Neural cell (in vitro differentiated cells): Measurements from ENCODE around the gene TM7SF2. TPM values are rescaled to one million over a fixed set of nuclear protein-coding genes. Genes with fewer than 3 reads are reported as not detected.

Experiments
- H2AFZ ChIP-seq: fragments of 200-600, 300-800 bp; sonication (generic), shearing (Covaris generic); 2 replicates; pipeline ENCODE4 v1.6.0; 2014; ENCODE audit warnings: low read depth, mild to moderate bottlenecking, antibody characterized with exemption, low read length, moderate library complexity
- H3F3A ChIP-seq: fragments of 200-600 bp; shearing (Covaris generic); 2 replicates; pipeline ENCODE4 v1.6.1; 2016; ENCODE audit warnings: mild to moderate bottlenecking, moderate library complexity, mixed read lengths, antibody characterized with exemption, low read length; ENCODE audit not compliant: insufficient read depth, poor library complexity, severe bottlenecking
- H3K27ac ChIP-seq: fragments of 200-600, 300-800 bp; sonication (generic), shearing (Covaris generic); 2 replicates; pipeline ENCODE4 v1.5.1; 2014; ENCODE audit warnings: mild to moderate bottlenecking, low read length, moderate library complexity
- H3K27me3 ChIP-seq: fragments of 300-800, 200-600 bp; sonication (generic), shearing (Covaris generic); 2 replicates; pipeline ENCODE4 v1.6.0; 2014; ENCODE audit warnings: mild to moderate bottlenecking, low read depth, low read length, moderate library complexity; ENCODE audit not compliant: insufficient read depth
- H3K36me3 ChIP-seq: fragments of 300-800, 200-600 bp; sonication (generic), shearing (Covaris generic); 2 replicates; pipeline ENCODE4 v1.5.1; 2014; ENCODE audit warnings: mild to moderate bottlenecking, antibody characterized with exemption, low read length, moderate library complexity; ENCODE audit not compliant: insufficient read depth
- H3K4me2 ChIP-seq: fragments of 300-800, 200-600 bp; sonication (generic), shearing (Covaris generic); 2 replicates; pipeline ENCODE4 v1.6.0; 2014; ENCODE audit warnings: mild to moderate bottlenecking, low read length
- H3K4me3 ChIP-seq: fragments of 300-800, 200-600 bp; sonication (generic), shearing (Covaris generic); 2 replicates; pipeline ENCODE4 v1.5.1; 2014; ENCODE audit warnings: mild to moderate bottlenecking, low read length, moderate library complexity
- H3K79me2 ChIP-seq: fragments of 200-600 bp; shearing (Covaris generic); replicated peaks from 2 replicates; pipeline ENCODE4 v1.6.0; 2014; ENCODE audit warnings: mild to moderate bottlenecking, low read length, moderate library complexity; ENCODE audit not compliant: insufficient read depth
- H3K9ac ChIP-seq: fragments of 300-800, 200-600 bp; sonication (generic), shearing (Covaris generic); 2 replicates; pipeline ENCODE4 v1.6.1; 2016; ENCODE audit warnings: mild to moderate bottlenecking, low read length, mixed read lengths
- H3K9me2 ChIP-seq: fragments of 200-600 bp; shearing (Covaris generic); 2 replicates; pipeline ENCODE4 v1.6.1; 2016; ENCODE audit warnings: mild to moderate bottlenecking, low read length, mixed read lengths; ENCODE audit not compliant: insufficient read depth
- H3K9me3 ChIP-seq: fragments of 200-600, 300-800 bp; sonication (generic), shearing (Covaris generic); 2 replicates; pipeline ENCODE4 v1.6.1; 2016; ENCODE audit warnings: mild to moderate bottlenecking, mixed run types, low read length, moderate library complexity, mixed read lengths
- H4K20me1 ChIP-seq: fragments of 200-600 bp; shearing (Covaris generic); 2 replicates; pipeline ENCODE4 v1.6.1; 2016; ENCODE audit warnings: mild to moderate bottlenecking, mixed run types; ENCODE audit not compliant: insufficient read depth
- CTCF ChIP-seq: fragments of 450-650 bp; IDR thresholded peaks from 2 replicates; pipeline ENCODE4 v1.5.1; 2014; ENCODE audit warnings: antibody characterized with exemption, mild to moderate bottlenecking, moderate library complexity; ENCODE audit not compliant: poor library complexity, severe bottlenecking
- EP300 ChIP-seq: fragments of 450-650 bp; conservative IDR thresholded peaks from 2 replicates; pipeline ENCODE4 v1.6.1; 2014; ENCODE audit warnings: antibody characterized with exemption, mild to moderate bottlenecking, moderate library complexity; ENCODE audit not compliant: poor library complexity, severe bottlenecking
- EZH2 ChIP-seq: fragments of 200-600, 300-800 bp; shearing (Covaris generic), sonication (generic); IDR thresholded peaks from 2 replicates; pipeline ENCODE4 v1.6.1; 2014; ENCODE audit warnings: antibody characterized with exemption, low read length, borderline replicate concordance, mild to moderate bottlenecking; ENCODE audit not compliant: insufficient read depth, poor library complexity, severe bottlenecking
- MXI1 ChIP-seq: fragments of 450-650 bp; conservative IDR thresholded peaks from 2 replicates; pipeline ENCODE4 v1.6.1; 2014; ENCODE audit warnings: antibody characterized with exemption, mild to moderate bottlenecking; ENCODE audit not compliant: poor library complexity, severe bottlenecking
- POLR2AphosphoS5 ChIP-seq: IDR thresholded peaks from 2 replicates; pipeline ENCODE4 v1.6.1; 2012
- RAD21 ChIP-seq: fragments of 450-650 bp; conservative IDR thresholded peaks from 2 replicates; pipeline ENCODE4 v1.6.1; 2014; ENCODE audit warnings: antibody characterized with exemption, mild to moderate bottlenecking, moderate library complexity
- REST ChIP-seq: IDR thresholded peaks from 2 replicates; pipeline ENCODE4 v1.6.1; 2012; ENCODE audit warnings: borderline replicate concordance
- SMC3 ChIP-seq: fragments of 450-650 bp; conservative IDR thresholded peaks from 2 replicates; pipeline ENCODE4 v1.6.1; 2014; ENCODE audit warnings: antibody characterized with exemption, mild to moderate bottlenecking, moderate library complexity; ENCODE audit not compliant: poor library complexity
- TAF1 ChIP-seq: IDR thresholded peaks from 2 replicates; pipeline ENCODE4 v1.6.1; 2012; ENCODE audit warnings: low read depth
- polyA plus RNA-seq: library from polyadenylated mRNA; depleted of rRNA; stranded (reverse); fragments of >200 nt; gene quantifications from 2 replicates; pipeline ENCODE4 v1.2.3, GENCODE V29; 2014

Gene TM7SF2
- polyA plus RNA-seq, 1 donor from 2014 or later: 78.4 TPM

- TF ChIP-seq EP300: no peak
- TF ChIP-seq MXI1: no peak
- no peak for TF ChIP-seq CTCF
- TF ChIP-seq REST: no peak
- TF ChIP-seq SMC3: no peak
- TF ChIP-seq RAD21: no peak
- no peak for TF ChIP-seq EZH2
- no peak for TF ChIP-seq TAF1
- no peak for TF ChIP-seq POLR2AphosphoS5
- no peaks in the 10 kb centered on the region for H3F3A ChIP-seq
- H3K4me2 ChIP-seq: no peak overlapping the region
- no peaks in the 10 kb centered on the region for H3K9me2 ChIP-seq
- no peak overlapping the region for H3K4me3 ChIP-seq
- no peak overlapping the region for H3K9ac ChIP-seq
- H3K27ac ChIP-seq: no peak overlapping the region
- no peaks in the 10 kb centered on the region for H4K20me1 ChIP-seq
- no peaks in the 10 kb centered on the region for H3K27me3 ChIP-seq
- H3K9me3 ChIP-seq: no peaks in the 10 kb centered on the region
- H2AFZ ChIP-seq: no peak overlapping the region
- H3K36me3 ChIP-seq: no peaks in the 10 kb centered on the region
- peaks cover 5% of the 10 kb centered on the region for H3K79me2 ChIP-seq
These were observed 9.3 kb upstream of the TM7SF2 start for GRCh38 chr11:65102142-65103095.

- Histone ChIP-seq H3K9me3 (no peaks in the 10 kb centered on the region), H3K79me2 (no peaks in the 10 kb centered on the region), H3K9me2 (no peaks in the 10 kb centered on the region), H3F3A (no peaks in the 10 kb centered on the region), H3K36me3 (no peaks in the 10 kb centered on the region), H3K4me2 (no peak overlapping the region), H3K9ac (no peak overlapping the region), H3K27me3 (no peaks in the 10 kb centered on the region), H3K4me3 (no peak overlapping the region), H2AFZ (no peak overlapping the region), H3K27ac (no peak overlapping the region), H4K20me1 (no peaks in the 10 kb centered on the region)
- TF ChIP-seq RAD21 (no peak), POLR2AphosphoS5 (no peak), EP300 (no peak), MXI1 (no peak), REST (no peak), SMC3 (no peak), EZH2 (no peak), CTCF (no peak), TAF1 (no peak)
These were observed 8.2 kb upstream of the TM7SF2 start for GRCh38 chr11:65103476-65103875.
